ENCODE data around the gene PITPNM1. TPM values are rescaled to one million over a fixed set of nuclear protein-coding genes. Genes with fewer than 3 reads are reported as not detected.

PITPNM1 gene
- total RNA-seq, 4 donors from 2014 or later, result 4.0 to 12.2 (median 7.7) TPM

DNA sequence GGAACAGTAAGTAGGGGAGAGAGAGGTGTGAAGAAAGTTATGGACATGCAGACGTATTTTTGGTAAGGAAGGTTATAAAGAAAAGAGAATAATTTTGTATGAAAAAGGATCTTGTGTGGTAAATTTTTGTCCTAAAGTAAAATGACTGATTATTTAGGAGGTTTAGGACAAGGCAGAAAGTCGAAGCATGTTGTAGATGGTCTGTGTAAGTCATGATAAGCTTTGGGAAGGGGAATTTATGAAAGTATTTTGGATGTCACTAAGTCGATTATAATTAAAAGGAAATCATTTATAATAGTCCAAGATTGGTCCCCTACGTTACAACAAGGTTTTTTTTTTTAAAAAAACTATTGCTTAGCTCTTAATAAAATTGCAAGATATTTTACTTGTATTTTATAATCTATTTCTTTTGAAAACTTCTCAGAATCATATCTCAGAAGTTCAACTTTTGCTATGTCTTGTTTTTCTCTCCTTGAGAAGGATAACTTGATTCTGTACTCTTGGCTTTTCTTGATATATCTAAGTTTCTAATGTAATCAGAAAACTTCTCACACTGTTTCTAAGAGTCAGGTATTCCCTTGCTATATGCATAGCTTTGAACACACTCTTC, 29.0 kb upstream of the PITPNM1 start:
- DNase-seq (no peak), ATAC-seq (no peak)
- in situ Hi-C loops (cut with MboI; ENCODE audit: low sequenced_read_pairs in 4 of 4) (no loop called here), intact Hi-C loops (cut with DNase I; ENCODE audit: low total_unique reads) (no loop called here)
- no peak overlapping the region for H3K4me3 ChIP-seq
- no peaks in the 10 kb centered on the region for H3K4me1 ChIP-seq
- no peak overlapping the region for H3K27ac ChIP-seq
- no peak for TF ChIP-seq POLR2A (IDR thresholded peaks at IDR 0.05)
- TF ChIP-seq, protein P1, sequence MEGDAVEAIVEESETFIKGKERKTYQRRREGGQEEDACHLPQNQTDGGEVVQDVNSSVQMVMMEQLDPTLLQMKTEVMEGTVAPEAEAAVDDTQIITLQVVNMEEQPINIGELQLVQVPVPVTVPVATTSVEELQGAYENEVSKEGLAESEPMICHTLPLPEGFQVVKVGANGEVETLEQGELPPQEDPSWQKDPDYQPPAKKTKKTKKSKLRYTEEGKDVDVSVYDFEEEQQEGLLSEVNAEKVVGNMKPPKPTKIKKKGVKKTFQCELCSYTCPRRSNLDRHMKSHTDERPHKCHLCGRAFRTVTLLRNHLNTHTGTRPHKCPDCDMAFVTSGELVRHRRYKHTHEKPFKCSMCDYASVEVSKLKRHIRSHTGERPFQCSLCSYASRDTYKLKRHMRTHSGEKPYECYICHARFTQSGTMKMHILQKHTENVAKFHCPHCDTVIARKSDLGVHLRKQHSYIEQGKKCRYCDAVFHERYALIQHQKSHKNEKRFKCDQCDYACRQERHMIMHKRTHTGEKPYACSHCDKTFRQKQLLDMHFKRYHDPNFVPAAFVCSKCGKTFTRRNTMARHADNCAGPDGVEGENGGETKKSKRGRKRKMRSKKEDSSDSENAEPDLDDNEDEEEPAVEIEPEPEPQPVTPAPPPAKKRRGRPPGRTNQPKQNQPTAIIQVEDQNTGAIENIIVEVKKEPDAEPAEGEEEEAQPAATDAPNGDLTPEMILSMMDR (IDR thresholded peaks at IDR 0.05 in 4 of 5, conservative IDR thresholded peaks at IDR 0.05 in 1 of 5), result no peak
- no peaks in the 10 kb centered on the region for H3K36me3 ChIP-seq
- H3K9me3 ChIP-seq, result no peaks in the 10 kb centered on the region
- H3K27me3 ChIP-seq, result no peaks in the 10 kb centered on the region

DNA sequence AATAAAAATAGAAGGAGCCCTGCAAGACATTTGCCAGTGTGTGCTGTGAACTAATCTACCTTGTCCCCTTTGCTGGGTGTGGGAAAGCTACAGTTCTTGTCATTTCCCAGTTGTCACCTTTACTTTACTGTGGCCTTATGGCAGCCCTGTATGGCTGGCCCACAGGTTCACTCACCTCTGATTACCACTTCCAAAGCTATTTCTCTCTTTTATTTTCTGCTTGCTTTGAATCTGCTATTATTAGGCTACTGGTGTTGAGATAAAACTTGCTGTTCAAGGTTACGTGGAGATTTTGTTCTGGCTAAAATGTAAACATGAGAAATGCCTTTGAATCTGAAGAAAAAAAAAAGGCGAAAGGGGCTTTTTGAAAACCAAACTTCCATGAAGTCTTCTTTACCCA, 27.7 kb upstream of the PITPNM1 start:
- no peaks in the 10 kb centered on the region for H3K27me3 ChIP-seq
- no peaks in the 10 kb centered on the region for H3K36me3 ChIP-seq
- DNase-seq (no peak), ATAC-seq (no peak)
- H3K4me3 ChIP-seq, result no peak overlapping the region
- in situ Hi-C loops (cut with MboI; ENCODE audit: low sequenced_read_pairs in 4 of 4) (no loop called here), intact Hi-C loops (cut with DNase I; ENCODE audit: low total_unique reads) (no loop called here)
- H3K27ac ChIP-seq, result no peak overlapping the region
- H3K9me3 ChIP-seq, result no peaks in the 10 kb centered on the region
- TF ChIP-seq POLR2A (IDR thresholded peaks at IDR 0.05), result no peak
- TF ChIP-seq, protein P1 (IDR thresholded peaks at IDR 0.05 in 4 of 5, conservative IDR thresholded peaks at IDR 0.05 in 1 of 5), result no peak
- no peaks in the 10 kb centered on the region for H3K4me1 ChIP-seq

GRCh38 chr11:67530282-67530592, 25.1 kb upstream of the PITPNM1 start:
- in situ Hi-C loops (cut with MboI; ENCODE audit: low sequenced_read_pairs in 4 of 4), result no loop called here

GRCh38 chr11:67528376-67528775, 23.2 kb upstream of the PITPNM1 start:
- no peak for ATAC-seq
- intact Hi-C loops (cut with DNase I; ENCODE audit: low total_unique reads), result no loop called here

More at GRCh38 chr11:67530282-67530592, 25.1 kb upstream of the PITPNM1 start:
- Histone ChIP-seq H3K4me3 (no peak overlapping the region), H3K9me3 (no peaks in the 10 kb centered on the region), H3K27ac (no peak overlapping the region), H3K4me1 (no peaks in the 10 kb centered on the region), H3K27me3 (no peaks in the 10 kb centered on the region), H3K36me3 (no peaks in the 10 kb centered on the region)
- DNase-seq (no peak), ATAC-seq (no peak)
- intact Hi-C loops (cut with DNase I; ENCODE audit: low total_unique reads), result no loop called here
- TF ChIP-seq, protein P1 (IDR thresholded peaks at IDR 0.05 in 4 of 5, conservative IDR thresholded peaks at IDR 0.05 in 1 of 5), result no peak
- TF ChIP-seq POLR2A (IDR thresholded peaks at IDR 0.05), result no peak

More at GRCh38 chr11:67528376-67528775, 23.2 kb upstream of the PITPNM1 start:
- in situ Hi-C loops (cut with MboI; ENCODE audit: low sequenced_read_pairs in 4 of 4), result no loop called here
- no peak for DNase-seq
- no peak overlapping the region for H3K27ac ChIP-seq
- H3K4me1 ChIP-seq, result no peaks in the 10 kb centered on the region
- peaks cover 0 to 4% (median 4%) of the 10 kb centered on the region in 3 donors for H3K27me3 ChIP-seq
- no peaks in the 10 kb centered on the region for H3K9me3 ChIP-seq
- TF ChIP-seq POLR2A (IDR thresholded peaks at IDR 0.05), result no peak
- TF ChIP-seq, protein P1 (IDR thresholded peaks at IDR 0.05 in 4 of 5, conservative IDR thresholded peaks at IDR 0.05 in 1 of 5), result no peak
- H3K36me3 ChIP-seq, result no peaks in the 10 kb centered on the region
- H3K4me3 ChIP-seq, result no peak overlapping the region
